Stimulated activated CD4-positive, alpha-beta T cell treated with anti-CD3 and anti-CD28 coated beads, Interleukin-4, amount 100 ng/mL, for 48 hours (primary cell): ENCODE data around the gene TMA7.
"Not testable (repeated sequence)": the region's sequence is repeated elsewhere in the genome, so short reads cannot be mapped to it uniquely, and the experiment has no call there.

Experiments used
- DNase-seq, 2 donors: peaks; one replicate each; pipeline ENCODE4 v3.0.0-alpha.2; 2020; ENCODE audit warnings: low read depth in 2 of 2

TMA7 gene

DNA sequence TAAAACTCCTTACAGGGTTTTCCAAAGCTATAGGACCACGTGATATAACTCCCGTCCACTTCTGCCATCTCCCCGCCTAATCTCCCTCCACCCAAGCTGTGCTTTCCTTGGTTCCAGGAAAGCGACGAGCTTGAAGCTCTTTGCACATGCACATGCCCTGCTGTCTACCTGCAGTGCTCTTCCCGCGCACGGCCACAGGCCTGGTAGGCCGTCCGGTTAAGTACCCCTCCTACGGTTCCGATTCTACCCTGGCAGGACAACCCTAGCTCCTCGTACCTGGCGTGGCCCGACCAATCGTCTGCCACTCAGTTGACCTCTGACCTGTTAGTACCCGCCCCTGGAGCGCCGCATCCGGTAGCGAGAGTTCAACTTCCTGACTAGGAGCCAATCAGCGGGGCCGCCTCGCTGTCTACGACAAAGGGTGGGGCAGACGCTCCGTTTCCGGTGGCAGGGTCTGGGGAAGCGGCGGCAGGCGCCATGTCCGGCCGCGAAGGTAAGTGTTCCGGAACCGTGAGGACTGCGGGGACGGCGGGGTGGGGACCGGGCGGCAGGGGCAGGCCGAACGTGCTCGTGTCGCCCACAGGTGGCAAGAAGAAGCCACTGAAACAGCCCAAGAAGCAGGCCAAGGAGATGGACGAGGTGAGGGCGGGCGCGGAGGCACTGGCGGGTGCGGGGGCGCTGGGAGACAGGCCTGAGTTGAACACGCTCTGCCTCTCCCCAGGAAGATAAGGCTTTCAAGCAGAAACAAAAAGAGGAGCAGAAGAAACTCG is at the start of gene TMA7, which contains the start of gene CCDC51:
Gene TMA7 (plus strand): TSS at position 438 of the 770 bp plus-strand sequence. CDS start 40 bp downstream, at position 478.
Gene CCDC51 (minus strand): TSS at position 300 of the 770 bp plus-strand sequence. CDS start 4,991 bp downstream, outside the sequence.
- DNase-seq = peak; percentile 96 to 99

DNA sequence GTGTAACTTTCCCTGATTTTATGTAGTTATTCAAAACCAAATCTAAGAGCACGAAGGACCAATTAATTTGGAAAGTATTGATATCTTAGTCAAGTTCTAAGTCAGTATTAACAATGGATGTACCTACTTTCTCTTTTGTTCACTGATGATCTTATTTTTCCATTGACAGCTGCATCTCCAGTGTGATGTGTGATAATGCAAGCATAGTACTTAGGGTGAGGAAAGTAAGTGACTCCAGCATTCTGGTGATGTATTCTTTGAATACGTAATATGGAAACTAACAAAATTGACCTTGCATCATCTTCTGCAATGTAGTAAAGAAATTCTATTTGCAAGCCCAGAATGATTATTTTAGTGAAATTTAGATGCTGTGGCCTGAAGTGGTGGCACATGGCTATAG is 45.7 kb upstream of the TMA7 start:
- no peak for DNase-seq

DNA sequence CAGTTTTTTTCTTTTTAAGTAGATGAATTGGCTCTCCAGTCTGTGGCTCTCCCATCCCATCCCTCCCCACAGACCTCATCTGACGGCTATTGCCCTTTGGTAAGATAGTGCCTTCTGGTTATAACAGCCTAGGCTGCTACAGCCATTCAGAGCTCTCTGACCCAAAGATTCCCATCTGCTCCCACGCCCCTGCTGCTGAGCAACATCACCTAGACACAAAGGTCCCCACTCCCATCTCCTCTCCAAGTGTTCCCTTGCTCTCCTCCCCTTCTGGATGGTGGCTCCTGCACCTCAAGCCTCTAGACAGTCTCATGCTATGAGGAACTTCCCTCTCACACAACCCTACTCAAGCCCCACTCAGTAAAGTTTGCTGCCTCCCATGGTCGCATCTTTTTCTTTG is 44.3 kb upstream of the TMA7 start:
- no peak for DNase-seq

DNA sequence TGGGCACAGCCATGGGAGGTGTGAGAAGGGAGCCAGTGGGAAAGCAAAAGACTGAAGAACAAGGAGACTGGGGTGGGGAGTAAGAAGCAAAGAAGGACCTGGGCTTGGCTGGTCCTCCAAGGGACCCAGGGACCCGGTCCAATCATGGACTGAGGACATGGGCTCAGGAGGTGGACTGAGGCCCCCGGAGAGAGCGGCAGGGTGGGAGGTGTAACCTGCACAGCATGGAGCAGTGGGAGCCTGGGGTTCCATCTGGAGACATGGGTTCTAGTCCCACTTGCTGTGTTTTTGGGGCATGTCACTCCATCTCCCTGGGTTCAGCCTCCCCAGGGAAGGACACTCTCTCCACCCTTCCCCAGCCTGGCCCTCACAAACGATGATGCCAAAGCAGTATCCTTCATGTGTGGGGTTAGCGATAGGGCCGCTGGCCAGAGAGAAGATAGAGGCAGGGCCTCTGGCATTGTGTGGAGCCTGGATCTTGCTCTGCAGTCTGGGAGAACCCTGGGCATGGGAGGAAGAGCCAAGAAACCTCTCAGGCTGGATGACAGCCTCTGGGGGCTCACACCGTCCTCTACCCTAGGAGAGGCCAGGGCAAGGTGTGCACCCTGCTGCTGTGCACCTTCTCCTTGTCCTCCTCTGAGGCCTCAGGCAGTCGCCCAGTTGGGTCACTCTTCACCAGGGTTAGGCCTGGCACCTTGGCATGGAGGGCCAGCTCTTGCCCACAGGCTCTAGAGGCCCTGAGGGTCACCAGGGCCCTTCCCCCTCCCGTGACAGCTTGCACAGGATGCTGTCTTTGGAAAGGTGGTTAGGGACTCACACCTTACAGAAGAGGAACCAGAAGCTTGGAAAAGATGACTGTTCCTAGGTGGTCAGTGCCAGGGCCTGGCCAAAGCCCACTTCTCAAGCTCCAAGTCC is 42.0 kb upstream of the TMA7 start:
- DNase-seq = no peak

DNA sequence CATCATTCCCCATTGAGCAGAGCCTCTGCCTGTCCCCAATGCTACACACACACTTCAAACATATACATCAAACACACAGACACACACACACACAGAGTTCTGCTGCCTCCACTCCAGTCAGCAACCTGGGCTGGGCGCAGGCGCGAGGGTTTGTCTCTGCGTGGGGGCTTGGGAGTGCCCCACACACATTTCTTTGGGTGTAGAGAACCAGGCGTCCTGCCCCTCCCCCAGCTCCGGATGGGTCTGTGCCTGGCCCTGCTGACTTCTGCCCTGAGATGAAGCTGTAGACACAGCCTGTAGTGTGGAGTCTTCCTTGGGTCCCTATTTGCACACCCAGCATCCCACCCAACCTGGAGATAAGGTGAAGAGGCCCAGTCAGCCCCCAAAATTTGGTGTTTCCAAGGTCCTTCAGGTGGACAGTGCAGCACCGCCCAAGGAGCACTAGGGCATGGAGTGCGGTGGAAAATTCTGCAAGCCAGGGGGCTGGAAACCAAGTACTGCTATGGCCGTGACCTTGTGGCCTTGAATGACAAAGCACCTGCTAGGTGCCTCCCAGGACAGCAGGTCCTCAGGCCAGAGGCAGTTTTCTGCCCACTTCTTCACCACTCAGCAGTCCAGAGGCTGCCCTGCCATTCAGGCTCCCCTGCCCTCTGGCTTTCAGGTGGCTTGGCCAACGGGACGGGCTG is 41.2 kb upstream of the TMA7 start:
- no peak for DNase-seq

DNA sequence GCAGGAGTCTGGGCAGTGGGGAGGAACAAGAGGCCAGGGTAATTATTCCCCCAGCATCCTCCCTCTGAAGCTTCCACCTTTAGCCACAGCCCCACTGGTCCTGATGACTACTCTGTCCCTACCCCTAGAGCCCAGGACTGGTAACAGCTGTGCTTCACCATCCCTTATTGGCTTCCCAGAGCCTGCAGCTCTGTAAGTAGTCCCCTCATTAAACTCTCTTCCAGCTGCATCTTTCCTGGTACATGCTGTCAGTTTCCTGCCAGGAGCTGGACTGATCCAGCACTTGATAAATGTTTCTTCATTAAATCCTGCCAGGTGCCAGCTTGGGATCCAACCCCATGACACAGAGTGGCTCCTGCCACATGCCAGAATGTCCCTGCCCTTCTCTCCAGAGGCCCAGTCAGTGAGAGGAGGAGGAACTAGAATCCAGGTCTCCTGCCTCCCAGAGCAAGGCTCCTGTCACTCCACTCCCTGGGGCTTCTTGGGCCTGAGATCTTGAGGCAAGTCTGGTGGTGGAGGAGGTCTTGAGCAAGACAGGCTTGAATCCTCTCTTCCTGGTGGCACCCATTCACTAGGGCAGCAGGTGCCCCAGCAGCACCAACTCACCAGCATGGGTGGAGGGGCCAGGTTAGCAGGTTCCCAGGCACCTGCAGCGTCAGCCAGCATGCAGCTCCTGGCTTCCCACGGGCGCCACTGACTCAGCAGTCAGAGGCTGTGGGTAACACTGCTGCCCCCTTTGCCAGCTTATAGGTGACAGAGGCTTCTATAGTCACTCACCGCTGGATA is 40.5 kb upstream of the TMA7 start:
- no peak for DNase-seq

DNA sequence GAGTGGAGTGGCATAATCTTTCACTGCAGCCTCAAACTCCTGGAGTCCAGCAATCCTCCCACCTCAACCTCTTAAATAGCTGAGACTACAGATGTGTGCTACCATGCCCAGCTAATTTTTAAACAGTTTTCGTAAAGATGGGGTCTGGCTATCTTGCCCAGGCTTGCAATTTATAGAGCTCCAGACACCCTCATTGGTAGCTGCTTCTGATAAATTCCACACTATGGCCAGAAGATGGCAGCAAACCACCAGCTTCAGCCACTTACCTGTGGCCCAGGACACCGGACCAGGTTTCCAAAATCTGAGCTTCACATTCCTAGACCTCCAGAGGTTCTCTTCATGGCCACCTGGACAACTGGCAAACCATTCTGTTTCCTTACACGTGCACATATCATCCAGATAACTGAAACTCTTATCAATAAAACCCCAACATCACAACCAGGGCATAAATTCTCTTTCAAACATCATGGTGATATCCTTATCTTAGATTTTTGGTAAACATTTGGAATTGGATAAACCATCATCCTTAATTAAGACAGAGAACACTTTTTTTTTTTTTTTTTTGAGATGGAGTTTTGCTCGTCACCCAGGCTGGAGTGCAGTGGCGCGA is 39.1 kb upstream of the TMA7 start:
- DNase-seq = peak; percentile 36 to 44

DNA sequence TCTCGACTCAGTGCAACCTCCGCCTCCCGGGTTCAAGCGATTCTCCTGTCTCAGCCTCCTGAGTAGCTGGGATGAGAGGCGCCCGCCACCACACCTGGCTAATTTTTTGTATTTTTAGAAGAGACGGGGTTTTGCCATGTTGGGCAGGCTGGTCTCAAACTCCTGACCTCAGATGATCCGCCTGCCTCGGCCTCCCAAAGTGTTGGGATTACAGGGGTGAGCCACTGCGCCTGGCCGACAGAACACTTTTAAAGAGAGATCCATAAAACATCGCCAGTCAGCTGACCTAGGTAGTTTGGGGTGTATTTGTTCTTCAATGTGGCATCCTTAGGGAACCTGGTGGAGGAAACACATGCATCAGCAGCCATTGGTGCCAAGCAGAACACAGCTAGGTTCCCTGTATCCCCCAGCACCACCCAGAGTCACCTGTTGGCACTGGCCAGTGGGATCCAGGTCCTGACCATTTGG is 38.6 kb upstream of the TMA7 start:
- DNase-seq = not testable (repeated sequence)

DNA sequence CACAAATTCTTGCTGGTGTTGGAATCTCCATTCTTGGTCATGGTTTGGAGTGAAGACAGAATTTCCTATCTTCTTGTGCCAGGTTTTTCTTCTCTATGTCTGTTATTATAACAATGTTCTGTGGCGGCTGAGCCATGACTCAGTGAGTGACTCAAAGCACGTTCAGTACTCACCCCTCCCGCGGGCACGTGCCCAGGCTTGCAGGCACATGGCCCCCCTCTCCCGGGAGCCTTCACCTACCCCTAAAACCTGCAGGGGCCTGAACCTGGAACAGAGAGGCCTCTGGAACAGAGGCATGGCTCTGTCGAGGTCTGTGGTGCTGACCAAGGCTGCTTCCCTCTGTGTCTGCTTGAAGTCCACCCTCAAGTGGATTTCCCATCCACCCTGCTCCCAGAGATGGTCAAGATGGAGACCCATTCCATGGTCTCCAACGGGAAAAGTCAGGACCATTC is 37.8 kb upstream of the TMA7 start:
- no peak for DNase-seq

DNA sequence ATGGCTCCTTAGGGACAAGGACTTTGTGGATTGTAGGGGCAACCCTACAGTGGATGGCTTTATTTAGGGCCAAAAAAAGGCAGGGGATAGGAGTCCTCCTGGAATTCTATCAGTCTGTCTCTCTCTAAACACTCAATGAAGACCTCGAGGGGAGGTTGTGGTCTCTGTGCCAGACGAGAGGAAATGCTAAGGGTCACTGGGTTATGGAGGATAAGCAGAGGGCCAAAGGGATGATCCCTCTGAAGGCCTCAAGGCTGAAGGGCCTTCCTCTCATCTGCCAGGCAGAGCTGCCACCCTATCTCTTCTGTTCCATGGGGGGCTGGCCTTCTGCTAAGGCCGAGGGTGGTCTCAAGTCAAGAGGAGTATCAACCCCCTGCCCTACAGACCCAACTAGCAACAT is 37.1 kb upstream of the TMA7 start:
- DNase-seq = no peak

DNA sequence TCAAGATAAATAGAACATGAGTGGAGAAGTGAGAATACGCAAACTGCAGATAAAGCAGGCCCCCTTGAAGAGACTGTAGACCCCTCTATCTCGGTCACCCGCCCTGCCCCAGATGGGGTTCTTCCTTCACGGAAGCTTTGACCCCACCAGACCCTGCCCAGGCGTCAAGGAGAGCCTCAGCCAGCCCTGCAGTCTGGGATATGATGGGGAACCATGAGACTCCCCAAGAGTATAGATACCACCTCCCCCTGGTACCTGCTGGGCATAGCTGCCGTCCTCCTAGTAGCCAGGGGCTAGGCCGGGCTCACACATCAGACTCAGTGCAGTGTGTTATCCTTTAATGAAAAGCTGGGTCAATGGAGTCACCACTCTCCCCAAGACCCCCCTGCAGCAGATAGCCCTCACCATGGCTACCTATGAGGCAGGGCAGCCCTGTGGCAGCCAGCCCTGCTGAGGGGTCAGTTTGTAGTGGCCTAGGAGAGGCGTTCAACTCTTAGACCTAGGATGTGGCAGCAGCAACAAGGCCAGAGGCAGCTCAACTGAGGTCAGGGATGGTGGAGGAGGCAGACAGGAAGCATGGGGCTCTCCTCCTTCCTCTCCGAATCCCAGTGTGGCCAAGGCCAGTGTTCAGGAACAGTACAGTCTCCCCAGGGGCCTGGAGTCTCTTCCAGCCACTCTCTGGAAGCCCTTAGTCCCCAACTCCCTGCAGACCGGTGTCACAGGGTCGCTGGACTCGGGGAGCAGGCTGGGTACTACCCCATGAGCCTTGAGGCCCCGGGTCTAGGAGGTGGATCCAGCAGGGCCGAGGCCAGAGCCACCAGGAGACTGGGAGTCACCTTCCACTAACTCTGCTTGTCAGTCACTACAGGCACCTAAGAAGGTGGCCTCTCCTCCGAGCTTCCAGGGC is 36.3 kb upstream of the TMA7 start:
- no peak for DNase-seq

DNA sequence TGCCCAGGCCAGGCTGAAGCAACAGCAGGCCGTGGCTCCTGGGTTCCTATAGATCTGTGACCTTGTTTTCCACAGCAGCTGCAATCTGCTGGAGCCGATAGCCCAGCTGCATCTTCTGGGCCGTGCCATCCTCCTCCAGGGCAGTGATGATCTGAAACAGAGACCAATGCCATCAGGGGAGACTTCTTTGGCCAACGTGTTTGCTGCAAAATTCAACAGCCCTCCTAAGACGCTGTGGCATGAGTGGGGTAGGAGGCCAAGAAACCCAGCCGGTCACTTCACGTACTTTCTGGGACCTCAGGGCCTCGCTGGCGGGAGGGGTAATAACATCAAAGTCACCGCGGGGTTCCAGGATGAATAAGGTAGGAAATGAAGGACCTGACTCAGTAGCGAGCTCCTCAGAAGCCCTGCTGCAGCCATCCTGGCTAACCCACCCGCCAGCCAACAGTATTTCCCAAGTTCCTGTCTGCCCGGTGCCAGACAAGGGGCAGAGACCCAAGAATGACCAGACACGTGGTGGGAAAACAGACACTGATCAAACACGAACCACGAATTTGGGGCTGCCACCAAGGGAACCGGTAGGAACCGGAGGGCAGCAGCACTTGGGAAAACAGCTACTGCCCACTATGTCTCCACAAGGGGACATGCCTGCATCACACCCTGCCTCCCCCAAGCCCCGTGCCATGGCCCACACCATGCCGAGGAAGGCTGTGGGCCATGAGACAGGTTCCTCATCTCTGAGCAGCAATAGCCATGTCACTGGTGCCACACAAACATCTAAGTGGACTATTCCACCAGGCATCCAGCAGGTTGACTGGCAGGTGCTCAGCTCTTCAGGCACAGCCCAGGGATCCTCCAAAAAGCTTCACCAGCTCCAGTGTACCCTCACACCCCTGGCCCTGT is 35.4 kb upstream of the TMA7 start:
- no peak for DNase-seq

DNA sequence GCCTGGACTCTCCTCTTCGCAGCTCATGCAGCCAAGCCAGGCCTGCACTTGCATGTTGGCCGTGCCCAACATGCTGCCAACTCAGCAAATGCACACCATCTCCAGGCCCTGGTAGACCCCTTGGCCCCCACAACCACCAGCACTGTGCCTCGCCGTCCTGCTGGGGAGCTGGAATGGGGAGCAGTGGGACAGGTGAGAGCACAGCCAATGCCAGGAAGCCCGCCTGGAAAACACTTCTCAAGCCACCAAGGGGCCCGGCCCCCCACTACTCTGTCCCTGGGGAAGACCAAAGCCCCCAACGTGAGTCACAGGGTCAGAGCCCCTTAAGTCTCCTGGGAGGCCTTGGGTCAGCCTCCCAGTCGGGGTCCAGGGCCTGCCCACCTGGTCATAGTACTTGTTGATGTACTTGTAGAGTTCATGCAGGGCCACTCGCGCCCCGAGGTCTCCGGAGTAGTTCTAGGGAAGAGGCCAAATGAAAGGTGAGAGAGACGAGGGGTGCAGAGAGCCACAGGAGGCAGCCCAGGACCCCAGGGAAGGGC is 34.6 kb upstream of the TMA7 start:
- no peak for DNase-seq

DNA sequence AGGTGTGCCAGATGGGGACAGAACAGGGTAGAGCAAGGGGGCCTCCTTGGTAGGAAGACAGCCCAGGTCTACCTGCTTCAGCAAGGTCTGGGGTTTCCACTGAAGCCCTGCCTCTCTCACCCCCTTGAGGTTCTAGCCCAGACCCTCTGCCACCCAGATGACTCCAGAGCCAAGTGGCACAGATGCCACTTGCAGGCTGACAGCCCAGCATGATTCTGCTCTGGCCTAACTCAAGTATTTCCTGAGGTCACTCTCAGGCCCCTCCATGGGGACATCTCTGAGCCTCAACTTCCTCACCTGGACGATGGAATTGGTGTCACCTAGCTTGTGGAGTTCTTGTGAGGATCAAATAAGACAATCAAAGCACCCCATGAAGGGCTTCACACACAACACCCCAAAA is 34.1 kb upstream of the TMA7 start:
- no peak for DNase-seq

DNA sequence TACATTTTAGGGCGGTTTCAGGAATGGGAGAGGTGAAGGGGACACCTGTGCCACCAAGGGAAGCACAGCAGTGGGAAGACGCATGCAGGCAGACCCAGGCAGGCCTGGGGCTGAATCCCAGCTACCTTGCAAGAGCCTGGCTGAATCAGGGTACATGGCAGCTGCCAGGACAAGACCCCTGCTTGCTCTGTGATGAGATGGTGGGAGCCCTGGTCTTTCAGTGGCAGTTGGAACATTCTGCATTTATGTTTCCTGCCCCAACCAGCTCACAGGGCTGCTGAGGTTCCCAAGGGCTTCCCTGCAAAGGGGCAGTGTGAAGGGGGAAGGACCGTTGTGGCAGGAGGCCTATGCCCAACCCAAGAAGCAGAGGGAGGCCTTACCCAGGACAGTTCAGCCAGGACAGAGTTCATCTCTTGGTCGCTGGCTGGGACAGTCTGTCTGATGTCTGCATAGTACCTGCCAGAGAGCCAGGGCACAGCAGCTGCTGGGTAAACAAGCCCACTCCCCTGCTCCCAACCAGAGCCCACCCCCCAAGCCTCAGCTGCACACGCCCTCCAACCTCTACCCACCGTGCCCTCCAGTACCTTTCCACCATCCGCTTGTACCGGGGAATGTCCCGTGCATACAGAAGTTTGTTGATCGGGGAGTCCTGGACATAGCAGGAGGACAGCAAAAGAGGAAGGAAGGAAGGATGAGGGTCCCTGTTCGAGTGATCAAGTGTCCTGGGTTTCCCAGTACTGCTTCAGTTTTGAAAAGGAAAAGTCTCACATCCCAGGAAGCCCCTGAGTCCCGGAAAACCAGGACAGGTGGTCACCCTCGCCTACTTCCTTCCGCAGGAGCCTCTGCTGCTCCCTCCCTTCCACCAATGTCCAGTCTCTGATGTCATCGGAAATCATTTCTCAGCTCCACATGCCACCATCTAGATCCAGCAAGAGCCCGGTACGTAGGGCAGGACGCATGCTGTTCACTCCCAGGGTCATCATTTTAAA is 33.3 kb upstream of the TMA7 start:
- no peak for DNase-seq

DNA sequence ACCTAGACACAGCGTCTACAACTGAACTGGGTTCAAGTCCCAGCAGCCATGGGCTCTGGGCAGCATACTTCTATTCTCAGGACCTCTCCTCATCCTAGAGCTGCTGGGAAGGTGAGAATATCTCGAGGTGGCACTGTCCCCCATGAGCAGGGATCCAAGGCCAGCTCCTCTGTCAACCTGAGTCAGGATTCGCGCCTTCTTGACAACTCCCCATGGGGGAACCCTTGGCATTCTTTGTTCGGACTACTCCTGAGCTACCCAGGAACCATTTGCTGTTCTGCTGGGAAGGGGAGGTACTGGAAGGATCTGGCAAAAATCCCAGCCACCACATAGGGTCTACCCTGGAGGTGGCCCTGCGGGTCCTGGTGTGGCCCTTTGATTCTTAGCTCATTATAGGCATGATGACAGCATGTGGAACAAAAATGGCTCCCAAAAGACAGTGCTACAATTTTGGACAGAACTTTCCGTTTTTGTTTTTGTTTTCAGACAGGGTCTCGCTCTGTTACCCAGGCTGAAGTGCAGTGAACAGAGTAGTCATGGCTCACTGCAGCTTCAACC is 32.4 kb upstream of the TMA7 start:
- no peak for DNase-seq

DNA sequence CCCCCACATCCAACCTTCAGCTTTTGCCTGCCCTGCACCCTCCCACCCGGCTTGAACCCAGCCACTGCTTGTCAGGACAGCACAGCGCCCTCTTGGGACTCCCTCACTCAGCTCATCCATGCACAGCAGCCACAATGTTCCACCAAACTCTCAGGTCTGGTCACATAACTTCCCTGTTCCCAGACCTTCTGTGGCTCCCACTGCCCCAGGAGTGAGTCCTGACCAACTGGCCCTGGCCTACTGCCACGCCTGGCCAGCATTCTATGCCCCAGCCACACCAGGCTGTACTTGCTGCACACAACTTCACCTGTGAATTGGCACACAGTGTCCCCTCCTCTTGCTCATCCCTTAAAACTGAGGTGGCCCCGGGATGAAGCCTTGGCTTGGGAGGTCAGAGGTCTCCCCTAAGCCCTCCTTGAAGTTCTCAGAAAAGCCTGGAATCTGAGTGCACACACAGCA is 31.2 kb upstream of the TMA7 start:
- no peak for DNase-seq
